ENCODE measurements around the gene SATB2. TPM values are rescaled to one million over a fixed set of nuclear protein-coding genes. Genes with fewer than 3 reads are reported as not detected.

The SATB2 gene
- total and polyA plus RNA-seq, 8 donors = 0.50 to 184 (median 1.4) TPM

DNA sequence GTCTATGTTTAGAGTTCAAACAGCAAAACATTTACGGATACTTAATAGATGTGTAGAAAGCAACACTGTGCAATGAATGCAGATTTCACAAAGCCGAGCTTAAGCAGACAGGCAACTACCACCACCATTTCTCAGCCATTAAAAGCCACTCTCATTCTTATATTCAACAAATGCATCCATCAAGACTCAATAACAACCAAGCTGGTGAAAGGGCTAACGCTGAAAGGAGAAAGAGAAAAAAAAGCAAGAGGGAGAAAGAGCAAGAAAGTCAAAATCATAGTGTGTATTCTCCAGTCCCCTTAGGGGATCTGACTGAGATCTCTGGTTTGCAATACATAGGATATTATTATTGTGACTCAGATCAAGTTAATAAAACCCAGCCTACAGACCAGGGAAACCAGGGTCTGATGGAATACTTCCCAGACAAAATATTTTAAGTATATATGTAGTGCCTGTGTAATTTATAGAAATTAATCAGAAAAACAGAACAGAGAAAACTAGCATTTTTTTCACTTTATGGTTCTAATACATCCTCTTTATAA, 14.1 kb downstream of the SATB2 start:
- peaks cover 0 to 15% (median 0%) of the 10 kb centered on the region in 3 donors for H3K27me3 ChIP-seq
- no peak for DNase-seq
- no peak overlapping the region for H3K27ac ChIP-seq
- intact Hi-C loops (cut with DNase I; ENCODE audit: low total_unique reads) = no loop called here
- no peaks in the 10 kb centered on the region for H3K36me3 ChIP-seq
- no peaks in the 10 kb centered on the region for H3K9me3 ChIP-seq
- no peak overlapping the region for H3K4me3 ChIP-seq
- TF ChIP-seq EP300 (IDR thresholded peaks at IDR 0.05) = no peak
- no peak for TF ChIP-seq POLR2A (IDR thresholded peaks at IDR 0.05)
- TF ChIP-seq, protein P1, sequence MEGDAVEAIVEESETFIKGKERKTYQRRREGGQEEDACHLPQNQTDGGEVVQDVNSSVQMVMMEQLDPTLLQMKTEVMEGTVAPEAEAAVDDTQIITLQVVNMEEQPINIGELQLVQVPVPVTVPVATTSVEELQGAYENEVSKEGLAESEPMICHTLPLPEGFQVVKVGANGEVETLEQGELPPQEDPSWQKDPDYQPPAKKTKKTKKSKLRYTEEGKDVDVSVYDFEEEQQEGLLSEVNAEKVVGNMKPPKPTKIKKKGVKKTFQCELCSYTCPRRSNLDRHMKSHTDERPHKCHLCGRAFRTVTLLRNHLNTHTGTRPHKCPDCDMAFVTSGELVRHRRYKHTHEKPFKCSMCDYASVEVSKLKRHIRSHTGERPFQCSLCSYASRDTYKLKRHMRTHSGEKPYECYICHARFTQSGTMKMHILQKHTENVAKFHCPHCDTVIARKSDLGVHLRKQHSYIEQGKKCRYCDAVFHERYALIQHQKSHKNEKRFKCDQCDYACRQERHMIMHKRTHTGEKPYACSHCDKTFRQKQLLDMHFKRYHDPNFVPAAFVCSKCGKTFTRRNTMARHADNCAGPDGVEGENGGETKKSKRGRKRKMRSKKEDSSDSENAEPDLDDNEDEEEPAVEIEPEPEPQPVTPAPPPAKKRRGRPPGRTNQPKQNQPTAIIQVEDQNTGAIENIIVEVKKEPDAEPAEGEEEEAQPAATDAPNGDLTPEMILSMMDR (IDR thresholded peaks at IDR 0.05) = no peak
- no peak for TF ChIP-seq POLR2AphosphoS5 (IDR thresholded peaks at IDR 0.05)
- no peaks in the 10 kb centered on the region for H3K4me1 ChIP-seq
- WGBS, 5 donors = 51 to 81% (median 64%) methylated on average over 3 of the region's 3 CpGs

DNA sequence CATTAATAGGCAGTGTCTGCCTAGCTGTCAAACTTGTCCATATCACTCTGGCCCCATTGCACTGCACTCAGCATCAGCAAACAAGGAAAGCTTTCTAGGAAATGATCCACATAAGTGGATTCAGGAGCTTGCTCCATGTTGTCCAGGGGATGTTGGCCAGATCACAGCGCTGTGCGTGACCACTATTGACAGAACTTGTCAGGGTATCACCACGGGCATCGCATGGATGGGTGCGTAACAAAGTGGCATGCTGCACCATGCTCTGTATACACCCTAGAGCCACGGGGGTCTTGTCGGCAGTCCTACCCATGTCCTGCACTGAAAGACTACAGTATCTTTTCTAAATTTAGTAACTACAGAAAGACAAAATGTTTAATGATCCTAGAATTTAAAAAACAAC, 15.6 kb downstream of the SATB2 start:
- DNase-seq = no peak
- TF ChIP-seq EP300 (IDR thresholded peaks at IDR 0.05) (no peak), POLR2A (IDR thresholded peaks at IDR 0.05) (no peak), POLR2AphosphoS5 (IDR thresholded peaks at IDR 0.05) (no peak)
- TF ChIP-seq, protein P1 (IDR thresholded peaks at IDR 0.05) = no peak
- H3K9me3 ChIP-seq = no peaks in the 10 kb centered on the region
- WGBS, 5 donors = 93 to 99% (median 95%) methylated on average over 7 of the region's 7 CpGs
- no peaks in the 10 kb centered on the region for H3K4me1 ChIP-seq
- intact Hi-C loops (cut with DNase I; ENCODE audit: low total_unique reads) = no loop called here
- no peak overlapping the region for H3K27ac ChIP-seq
- H3K27me3 ChIP-seq = peaks cover 0 to 9% (median 0%) of the 10 kb centered on the region in 3 donors
- no peak overlapping the region for H3K4me3 ChIP-seq
- no peaks in the 10 kb centered on the region for H3K36me3 ChIP-seq

DNA sequence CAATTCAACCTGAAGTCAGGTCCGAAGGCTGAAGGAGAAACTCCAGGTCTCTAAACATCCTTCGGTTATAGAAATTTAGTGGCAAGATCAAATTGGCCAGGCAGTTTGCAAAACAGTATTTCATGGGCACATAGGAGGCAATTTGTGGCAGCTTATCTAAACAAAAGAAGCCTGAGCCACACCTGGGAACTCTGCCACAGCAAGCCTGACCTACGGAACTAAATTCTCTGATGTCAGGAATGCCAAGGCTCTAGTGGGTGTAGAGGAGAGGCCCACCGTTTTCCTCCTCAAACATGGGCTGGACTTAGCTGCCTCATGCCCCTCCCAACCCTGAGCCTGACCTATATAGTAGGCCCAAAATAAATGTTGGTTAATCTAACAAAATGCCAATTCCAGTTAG, 16.0 kb downstream of the SATB2 start:
- Histone ChIP-seq H3K4me3 (no peak overlapping the region), H3K4me1 (no peaks in the 10 kb centered on the region), H3K27ac (no peak overlapping the region), H3K9me3 (no peaks in the 10 kb centered on the region), H3K27me3 (peaks cover 0 to 5% (median 0%) of the 10 kb centered on the region in 3 donors), H3K36me3 (no peaks in the 10 kb centered on the region)
- intact Hi-C loops (cut with DNase I; ENCODE audit: low total_unique reads) = no loop called here
- WGBS, 5 donors = 53 to 81% (median 65%) methylated on average over 4 of the region's 4 CpGs
- TF ChIP-seq POLR2AphosphoS5 (IDR thresholded peaks at IDR 0.05) (no peak), EP300 (IDR thresholded peaks at IDR 0.05) (no peak)
- no peak for DNase-seq

DNA sequence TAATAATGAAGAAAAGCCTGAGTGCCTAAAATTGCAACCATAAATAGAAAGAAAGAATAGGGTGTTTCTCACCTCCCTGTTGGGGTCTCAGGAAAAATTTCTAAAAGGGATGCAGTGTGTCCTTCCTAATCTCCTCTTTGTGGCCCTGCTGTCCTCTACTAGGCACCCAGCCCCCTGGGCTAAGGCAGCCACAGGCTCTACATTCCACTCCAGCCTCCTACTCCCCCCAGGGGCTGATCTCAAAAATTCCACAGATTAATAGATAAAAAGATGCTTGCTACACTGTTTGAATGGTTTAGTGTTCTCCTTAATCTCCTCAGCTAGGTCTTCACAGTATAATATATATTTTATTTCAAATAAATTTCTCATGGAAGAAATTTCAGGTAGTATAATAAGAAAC, 17.6 kb downstream of the SATB2 start:
- intact Hi-C loops (cut with DNase I; ENCODE audit: low total_unique reads) = no loop called here
- H3K9me3 ChIP-seq = no peaks in the 10 kb centered on the region
- no peak overlapping the region for H3K27ac ChIP-seq
- peaks cover 0 to 5% (median 0%) of the 10 kb centered on the region in 3 donors for H3K27me3 ChIP-seq
- TF ChIP-seq POLR2AphosphoS5 (IDR thresholded peaks at IDR 0.05) (no peak), EP300 (IDR thresholded peaks at IDR 0.05) (no peak), POLR2A (IDR thresholded peaks at IDR 0.05) (no peak)
- TF ChIP-seq, protein P1 (IDR thresholded peaks at IDR 0.05) = no peak
- no peaks in the 10 kb centered on the region for H3K36me3 ChIP-seq
- DNase-seq = no peak
- no peaks in the 10 kb centered on the region for H3K4me1 ChIP-seq
- H3K4me3 ChIP-seq = no peak overlapping the region

DNA sequence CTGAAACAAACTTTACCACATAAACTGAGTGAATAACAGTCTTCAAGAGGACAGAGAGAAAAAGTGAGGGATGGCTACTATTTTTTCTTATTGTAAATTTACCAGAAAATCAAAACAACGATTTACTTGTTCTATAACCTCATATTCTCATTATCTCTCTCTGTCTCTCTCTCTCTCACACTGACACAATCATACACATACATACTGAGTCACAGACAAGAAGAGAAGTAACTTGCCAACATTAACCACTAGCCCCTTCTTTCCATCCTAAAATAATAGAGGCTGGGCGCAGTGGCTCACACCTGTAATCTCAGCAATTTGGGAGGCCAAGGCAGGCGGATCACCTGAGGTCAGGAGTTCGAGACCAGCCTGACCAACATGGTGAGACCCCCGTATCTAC, 18.2 kb downstream of the SATB2 start:
- intact Hi-C loops (cut with DNase I; ENCODE audit: low total_unique reads) = no loop called here
- TF ChIP-seq, protein P1 (IDR thresholded peaks at IDR 0.05) = no peak
- no peak for TF ChIP-seq POLR2AphosphoS5 (IDR thresholded peaks at IDR 0.05)
- TF ChIP-seq EP300 (IDR thresholded peaks at IDR 0.05) = no peak
- TF ChIP-seq POLR2A (IDR thresholded peaks at IDR 0.05) = no peak
- H3K4me3 ChIP-seq = no peak overlapping the region

More for the DNA sequence above, 18.2 kb downstream of the SATB2 start:
- DNase-seq = no peak
- Histone ChIP-seq H3K9me3 (no peaks in the 10 kb centered on the region), H3K36me3 (no peaks in the 10 kb centered on the region), H3K4me1 (no peaks in the 10 kb centered on the region), H3K27me3 (peaks cover 0 to 5% (median 0%) of the 10 kb centered on the region in 3 donors), H3K27ac (no peak overlapping the region)
- 89 to 94% (median 90%) methylated on average over 5 of the region's 5 CpGs for WGBS, 5 donors

Data from stomach (tissue), 9 donors.